ENCODE data around the gene WDFY1. TPM values are rescaled to one million over a fixed set of nuclear protein-coding genes. Genes with fewer than 3 reads are reported as not detected.
A peak's percentile ranks its signal among the peaks of the same experiment; 100 is the strongest.

Gene WDFY1
- total and polyA plus RNA-seq, 8 donors: 8.2 to 134 (median 31.4) TPM

DNA sequence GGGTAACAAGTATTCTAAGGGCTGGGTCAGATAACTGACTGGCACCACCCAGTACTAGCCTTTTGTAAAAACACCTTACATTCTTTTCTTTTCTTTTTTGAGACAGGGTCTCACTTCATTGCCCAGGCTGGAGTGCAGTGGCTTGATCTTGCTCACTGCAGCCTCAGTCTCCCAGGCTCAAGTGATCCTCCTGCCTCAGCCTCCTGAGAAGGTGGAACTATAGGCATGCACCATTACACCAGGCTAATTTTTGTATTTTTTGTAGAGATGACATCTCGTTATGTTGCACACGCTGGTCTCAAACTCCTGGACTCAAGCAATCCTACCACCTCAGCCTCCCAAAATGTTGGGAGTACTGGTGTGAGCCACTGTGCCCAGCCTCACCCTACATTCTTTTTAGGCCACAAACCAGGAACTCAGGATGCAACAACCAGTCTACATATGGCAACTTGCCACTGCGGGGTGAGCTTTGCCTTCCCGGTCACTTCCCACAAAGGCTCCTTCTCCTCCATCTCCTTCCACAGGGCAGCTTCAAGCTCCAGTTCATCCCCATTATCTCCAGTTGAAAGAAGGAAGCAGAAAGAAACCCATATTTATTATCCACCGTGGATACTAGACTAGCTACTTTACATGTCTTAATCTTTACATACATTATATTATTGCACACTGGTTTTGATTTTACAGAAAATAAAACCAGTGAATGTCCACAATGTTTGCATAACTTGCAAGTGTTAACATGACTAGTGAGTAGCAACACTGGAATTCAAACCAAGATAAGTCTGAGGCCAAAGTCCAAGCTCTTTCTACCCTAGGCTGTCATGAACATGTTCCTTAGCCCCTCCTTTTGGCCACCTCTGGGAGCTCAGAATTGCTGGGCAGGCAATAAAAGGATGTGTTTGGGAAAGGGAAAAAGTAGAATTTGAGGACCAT is 84.1 kb downstream of the WDFY1 start:
- no peaks in the 10 kb centered on the region for H3K9me3 ChIP-seq
- TF ChIP-seq POLR2AphosphoS5 (IDR thresholded peaks at IDR 0.05): peak in 1 of 3 donors; percentile 40
- no peak for TF ChIP-seq EP300 (IDR thresholded peaks at IDR 0.05)
- TF ChIP-seq, protein P1, sequence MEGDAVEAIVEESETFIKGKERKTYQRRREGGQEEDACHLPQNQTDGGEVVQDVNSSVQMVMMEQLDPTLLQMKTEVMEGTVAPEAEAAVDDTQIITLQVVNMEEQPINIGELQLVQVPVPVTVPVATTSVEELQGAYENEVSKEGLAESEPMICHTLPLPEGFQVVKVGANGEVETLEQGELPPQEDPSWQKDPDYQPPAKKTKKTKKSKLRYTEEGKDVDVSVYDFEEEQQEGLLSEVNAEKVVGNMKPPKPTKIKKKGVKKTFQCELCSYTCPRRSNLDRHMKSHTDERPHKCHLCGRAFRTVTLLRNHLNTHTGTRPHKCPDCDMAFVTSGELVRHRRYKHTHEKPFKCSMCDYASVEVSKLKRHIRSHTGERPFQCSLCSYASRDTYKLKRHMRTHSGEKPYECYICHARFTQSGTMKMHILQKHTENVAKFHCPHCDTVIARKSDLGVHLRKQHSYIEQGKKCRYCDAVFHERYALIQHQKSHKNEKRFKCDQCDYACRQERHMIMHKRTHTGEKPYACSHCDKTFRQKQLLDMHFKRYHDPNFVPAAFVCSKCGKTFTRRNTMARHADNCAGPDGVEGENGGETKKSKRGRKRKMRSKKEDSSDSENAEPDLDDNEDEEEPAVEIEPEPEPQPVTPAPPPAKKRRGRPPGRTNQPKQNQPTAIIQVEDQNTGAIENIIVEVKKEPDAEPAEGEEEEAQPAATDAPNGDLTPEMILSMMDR (IDR thresholded peaks at IDR 0.05): peak in 1 of 7 experiments; percentile 28
- intact Hi-C loops (cut with DNase I; ENCODE audit: low total_unique reads): no loop called here
- WGBS, 5 donors: 32 to 52% (median 39%) methylated on average over 5 of the region's 5 CpGs
- peak; percentile 82 to 92 for DNase-seq
- peaks cover 4 to 33% (median 22%) of the 10 kb centered on the region in 4 donors for H3K4me1 ChIP-seq
- no peak overlapping the region for H3K4me3 ChIP-seq
- no peaks in the 10 kb centered on the region for H3K36me3 ChIP-seq
- peak overlapping the region; percentile 72 to 88 (median 86) for H3K27ac ChIP-seq
- no peaks in the 10 kb centered on the region for H3K27me3 ChIP-seq

DNA sequence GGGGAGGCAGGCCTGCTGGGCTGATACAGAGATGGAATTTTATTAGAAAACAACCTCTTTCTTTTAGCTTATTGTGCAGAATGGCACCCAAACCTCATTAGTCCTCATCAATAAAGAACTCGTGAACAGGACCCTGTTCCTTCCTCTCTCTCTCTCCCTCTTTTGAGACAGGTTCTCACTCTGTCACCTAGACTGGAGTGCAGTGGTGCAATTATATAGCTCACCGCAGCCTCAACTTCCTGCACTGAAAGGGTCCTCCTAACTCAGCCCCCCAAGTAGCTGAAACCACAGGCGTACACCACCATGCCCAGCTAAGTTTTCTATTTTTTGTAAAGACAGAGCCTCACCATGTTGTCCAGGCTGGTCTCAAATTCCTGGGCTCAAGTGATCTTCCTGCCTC is 86.1 kb downstream of the WDFY1 start:
- DNase-seq: no peak
- H3K27me3 ChIP-seq: no peaks in the 10 kb centered on the region
- intact Hi-C loops (cut with DNase I; ENCODE audit: low total_unique reads): no loop called here
- H3K4me3 ChIP-seq: no peak overlapping the region
- peak overlapping the region in 1 of 5 donors; percentile 88 for H3K27ac ChIP-seq
- no peaks in the 10 kb centered on the region for H3K9me3 ChIP-seq
- TF ChIP-seq POLR2AphosphoS5 (IDR thresholded peaks at IDR 0.05) (no peak), EP300 (IDR thresholded peaks at IDR 0.05) (no peak), POLR2A (IDR thresholded peaks at IDR 0.05) (no peak)
- TF ChIP-seq, protein P1 (IDR thresholded peaks at IDR 0.05): no peak
- 90 to 95% (median 91%) methylated on average over 3 of the region's 3 CpGs for WGBS, 5 donors
- H3K36me3 ChIP-seq: peaks cover 0 to 4% (median 0%) of the 10 kb centered on the region in 4 donors
- peaks cover 4 to 33% (median 24%) of the 10 kb centered on the region in 4 donors for H3K4me1 ChIP-seq

DNA sequence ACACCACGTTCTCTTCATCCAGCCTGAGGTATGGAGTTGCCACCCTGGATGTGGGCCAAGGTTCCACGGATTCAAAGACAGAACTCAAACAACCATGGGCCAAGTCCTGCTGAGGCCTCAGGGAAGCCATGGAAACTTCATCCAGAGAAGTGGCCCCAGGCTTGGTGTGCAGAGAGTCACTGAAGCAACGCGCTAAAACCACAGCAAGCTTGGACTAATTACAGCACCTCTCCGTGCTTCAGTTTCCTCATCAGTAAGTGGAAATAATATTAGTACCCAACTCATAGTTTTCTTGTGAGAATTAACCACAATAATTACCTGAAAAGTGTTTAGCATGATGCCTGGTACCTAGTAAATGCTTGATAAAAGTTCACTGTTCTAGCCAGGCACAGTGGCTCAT is 88.6 kb downstream of the WDFY1 start:
- no peaks in the 10 kb centered on the region for H3K9me3 ChIP-seq
- H3K36me3 ChIP-seq: peaks cover 0 to 6% (median 0%) of the 10 kb centered on the region in 4 donors
- H3K27me3 ChIP-seq: no peaks in the 10 kb centered on the region
- no peak overlapping the region for H3K27ac ChIP-seq
- H3K4me1 ChIP-seq: peaks cover 4 to 11% (median 8%) of the 10 kb centered on the region in 4 donors
- TF ChIP-seq POLR2A (IDR thresholded peaks at IDR 0.05): no peak
- TF ChIP-seq POLR2AphosphoS5 (IDR thresholded peaks at IDR 0.05): no peak
- TF ChIP-seq EP300 (IDR thresholded peaks at IDR 0.05): no peak
- TF ChIP-seq, protein P1 (IDR thresholded peaks at IDR 0.05): no peak
- WGBS, 5 donors: 64 to 72% (median 69%) methylated on average over 5 of the region's 5 CpGs
- no peak for DNase-seq
- intact Hi-C loops (cut with DNase I; ENCODE audit: low total_unique reads): no loop called here
- no peak overlapping the region for H3K4me3 ChIP-seq

DNA sequence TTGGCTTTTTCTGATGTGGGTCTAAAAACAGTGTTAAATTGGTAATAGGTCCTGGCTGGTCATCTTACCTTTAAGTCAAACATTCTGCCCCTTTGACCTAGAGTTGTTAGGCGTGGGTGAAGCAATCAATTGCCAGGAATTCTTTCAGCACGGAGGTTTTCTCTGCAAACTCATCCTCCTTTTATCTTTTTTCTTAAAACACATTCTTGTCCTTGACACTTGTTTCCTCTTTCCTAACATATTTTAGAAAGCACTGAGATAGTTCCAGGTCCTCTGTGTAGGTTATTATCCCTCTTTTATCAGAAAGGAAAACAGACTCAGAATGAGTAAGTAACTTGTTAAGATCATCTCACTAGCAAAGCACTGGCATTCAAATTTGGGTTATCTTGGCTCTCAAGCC is 89.1 kb downstream of the WDFY1 start:
- 43 to 51% (median 47%) methylated on average over 2 of the region's 2 CpGs for WGBS, 5 donors
- H3K27ac ChIP-seq: no peak overlapping the region
- TF ChIP-seq EP300 (IDR thresholded peaks at IDR 0.05) (no peak), POLR2AphosphoS5 (IDR thresholded peaks at IDR 0.05) (no peak)
- TF ChIP-seq, protein P1 (IDR thresholded peaks at IDR 0.05): no peak
- no peaks in the 10 kb centered on the region for H3K9me3 ChIP-seq
- DNase-seq: no peak
- H3K4me3 ChIP-seq: no peak overlapping the region
- H3K36me3 ChIP-seq: peaks cover 0 to 12% (median 0%) of the 10 kb centered on the region in 4 donors
- intact Hi-C loops (cut with DNase I; ENCODE audit: low total_unique reads): no loop called here
- no peaks in the 10 kb centered on the region for H3K27me3 ChIP-seq
- H3K4me1 ChIP-seq: peaks cover 4 to 11% (median 8%) of the 10 kb centered on the region in 4 donors
